GM12891 (cell line): ENCODE data around the gene ANKRD44.
A peak's percentile ranks its signal among the peaks of the same experiment; 100 is the strongest.

ENCODE experiments used
- DNase-seq: peaks from one replicate; pipeline ENCODE4 v3.0.0; 2011; ENCODE audit warnings: low spot score; ENCODE audit not compliant: insufficient read length
- FAIRE-seq: peaks from 2 replicates; lab custom pipeline; 2011; peaks lifted over from hg19 to GRCh38; lab: Jason Lieb, UNC
- PAX5 ChIP-seq: IDR thresholded peaks from 2 replicates; pipeline ENCODE4 v1.6.1; 2011; ENCODE audit warnings: low read length, moderate library complexity, mild to moderate bottlenecking; ENCODE audit not compliant: insufficient read depth, severe bottlenecking
- POLR2A ChIP-seq: IDR thresholded peaks from 2 replicates; pipeline ENCODE4 v1.6.1; 2011; ENCODE audit warnings: low read depth, low read length, control low read depth
- POLR2AphosphoS5 ChIP-seq: IDR thresholded peaks from 2 replicates; pipeline ENCODE4 v1.6.1; 2011; ENCODE audit warnings: low read depth, low read length, control low read depth
- POU2F2 ChIP-seq: IDR thresholded peaks from 2 replicates; pipeline ENCODE4 v1.6.1; 2011; ENCODE audit warnings: low read depth, mild to moderate bottlenecking, control low read depth, low read length, moderate library complexity
- SPI1 ChIP-seq: IDR thresholded peaks from 2 replicates; pipeline ENCODE4 v1.6.1; 2011; ENCODE audit warnings: low read depth, low read length, control low read depth
- TAF1 ChIP-seq: IDR thresholded peaks from 2 replicates; pipeline ENCODE4 v1.6.1; 2011; ENCODE audit warnings: low read depth, low read length, control low read depth

Gene ANKRD44

DNA sequence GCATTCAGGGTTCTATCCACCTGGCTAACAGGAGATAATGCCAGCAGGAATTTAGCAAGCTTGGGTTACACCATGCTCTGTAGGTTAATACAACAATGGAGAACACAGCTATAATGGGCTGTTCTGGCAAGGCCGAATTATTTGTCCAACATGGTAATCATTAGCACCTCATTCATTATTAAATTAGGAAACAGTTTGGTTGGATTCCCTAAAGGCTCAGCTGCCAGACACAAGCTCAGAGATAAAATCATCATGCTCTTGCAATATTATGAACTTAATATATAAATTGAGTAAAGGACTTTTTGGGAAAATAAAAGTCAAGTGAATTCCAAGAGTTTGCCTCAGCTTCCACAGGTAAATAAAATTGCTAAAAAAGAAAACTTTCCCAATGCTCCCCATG, 166.4 kb downstream of the ANKRD44 start:
- DNase-seq, result no peak
- TF ChIP-seq TAF1 (no peak), POU2F2 (no peak), POLR2A (no peak), SPI1 (no peak), PAX5 (no peak), POLR2AphosphoS5 (no peak)
- no peak for FAIRE-seq

DNA sequence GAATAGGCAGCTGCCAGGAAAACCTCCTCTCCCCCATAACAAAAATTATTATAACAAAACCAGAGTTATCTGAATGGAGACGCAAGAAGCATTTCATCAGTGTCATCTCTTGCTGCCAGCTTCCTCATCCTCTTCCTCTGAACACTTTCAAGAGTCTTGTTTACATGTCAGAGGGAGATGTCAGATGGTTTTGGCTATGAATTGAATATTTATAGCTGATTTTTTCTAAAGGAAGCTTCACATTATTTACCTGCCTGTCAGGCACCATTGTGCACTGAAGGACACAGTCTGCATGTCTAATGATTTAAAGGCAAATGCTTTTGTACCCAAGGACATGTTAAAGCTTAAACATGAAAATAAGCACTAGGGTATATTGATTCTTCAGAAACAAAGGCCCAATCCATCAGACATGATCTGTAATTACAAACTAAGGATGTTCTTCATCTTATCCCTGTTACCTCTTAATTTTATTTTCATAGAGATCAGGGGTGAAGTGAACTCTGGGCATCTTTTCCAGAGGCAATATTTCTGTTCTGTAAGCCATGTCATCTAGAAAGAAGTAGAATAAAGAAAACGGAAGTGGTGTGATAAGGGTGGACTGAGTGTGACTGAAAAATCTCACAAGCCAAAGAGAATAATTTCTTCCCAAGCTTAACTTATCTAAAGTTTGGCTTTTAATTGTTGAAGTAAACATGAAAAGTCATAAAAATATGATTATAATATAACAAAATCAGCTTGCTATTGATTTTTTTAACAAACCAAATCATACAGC, 168.7 kb downstream of the ANKRD44 start:
- no peak for DNase-seq
- FAIRE-seq, result peak; percentile 64
- TF ChIP-seq POLR2AphosphoS5 (no peak), SPI1 (peak; percentile 77)

DNA sequence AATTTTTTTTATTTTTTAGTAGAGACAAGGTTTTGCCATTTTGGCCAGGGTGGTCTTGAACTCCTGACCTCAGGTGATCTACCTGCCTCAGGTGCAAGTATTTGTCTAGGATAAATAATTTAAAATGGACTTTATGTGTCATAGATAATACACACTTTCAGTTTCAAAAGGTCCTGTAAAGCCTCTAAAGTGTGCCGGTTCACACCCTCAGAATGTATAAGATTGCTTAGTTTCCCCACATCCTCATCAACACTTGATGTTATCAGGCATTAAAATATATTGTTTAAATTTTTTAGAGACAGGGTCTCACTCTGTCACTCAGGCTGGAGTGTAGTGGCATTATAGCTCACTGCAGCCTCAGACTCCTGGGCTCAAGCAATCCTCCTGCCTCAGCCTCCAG, 170.5 kb downstream of the ANKRD44 start:
- DNase-seq (no peak), FAIRE-seq (no peak)
- no peak for TF ChIP-seq POU2F2
- no peak for TF ChIP-seq PAX5
- TF ChIP-seq POLR2AphosphoS5, result no peak
- no peak for TF ChIP-seq SPI1
- TF ChIP-seq POLR2A, result no peak
- TF ChIP-seq TAF1, result no peak

DNA sequence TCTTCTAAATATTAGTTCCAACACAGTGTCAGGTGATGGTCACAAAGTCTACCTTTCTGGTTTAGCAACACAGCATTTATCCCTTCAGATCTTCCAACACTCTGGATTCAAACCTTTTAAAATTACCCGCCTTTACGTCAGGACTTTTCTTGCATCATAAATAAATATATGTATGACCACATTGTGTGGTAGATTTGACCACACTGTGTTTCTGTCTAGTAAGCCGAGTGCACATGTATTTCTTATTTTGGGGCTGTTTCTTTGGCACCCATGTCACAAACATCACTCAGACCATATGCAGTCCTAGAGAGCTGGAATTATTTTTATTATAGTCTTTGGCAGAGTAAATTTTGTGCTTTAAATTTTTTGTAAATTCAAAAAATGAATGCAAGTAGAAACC, 172.1 kb downstream of the ANKRD44 start:
- DNase-seq, result no peak
- FAIRE-seq, result no peak
- no peak for TF ChIP-seq SPI1
- TF ChIP-seq PAX5, result no peak
- TF ChIP-seq POLR2A, result no peak
- no peak for TF ChIP-seq POU2F2
- no peak for TF ChIP-seq TAF1
- TF ChIP-seq POLR2AphosphoS5, result no peak

DNA sequence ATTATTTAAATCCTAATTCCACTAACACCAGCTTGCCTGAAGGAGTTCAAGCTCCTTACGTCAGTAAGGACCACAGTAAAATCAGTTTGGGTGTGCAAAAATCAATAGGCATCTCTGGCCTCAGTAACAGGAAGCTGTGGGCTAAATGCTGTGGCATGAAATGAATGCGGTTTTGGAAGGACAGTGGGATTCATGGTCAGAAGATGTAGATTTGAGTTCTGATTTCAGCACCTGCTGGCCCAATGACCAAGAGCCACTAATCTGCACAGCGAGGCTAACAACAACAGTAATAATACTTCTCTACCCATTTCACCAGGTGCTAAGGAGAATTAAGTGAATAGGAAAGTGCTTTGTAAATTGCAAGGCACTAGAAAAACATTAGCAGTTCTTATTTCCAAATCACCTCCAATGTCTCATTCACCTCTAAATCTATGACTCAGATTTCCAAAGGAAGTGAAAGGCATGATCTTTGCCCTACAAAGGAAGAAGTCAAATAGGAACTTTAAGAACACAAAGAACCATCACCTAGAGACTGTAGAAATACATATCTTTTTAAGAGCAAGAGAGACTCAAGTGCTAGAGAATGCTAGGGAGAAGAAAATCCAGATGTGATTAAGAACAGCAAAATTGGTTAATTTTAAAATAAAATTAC, 172.6 kb downstream of the ANKRD44 start:
- peak; percentile 68 for FAIRE-seq

DNA sequence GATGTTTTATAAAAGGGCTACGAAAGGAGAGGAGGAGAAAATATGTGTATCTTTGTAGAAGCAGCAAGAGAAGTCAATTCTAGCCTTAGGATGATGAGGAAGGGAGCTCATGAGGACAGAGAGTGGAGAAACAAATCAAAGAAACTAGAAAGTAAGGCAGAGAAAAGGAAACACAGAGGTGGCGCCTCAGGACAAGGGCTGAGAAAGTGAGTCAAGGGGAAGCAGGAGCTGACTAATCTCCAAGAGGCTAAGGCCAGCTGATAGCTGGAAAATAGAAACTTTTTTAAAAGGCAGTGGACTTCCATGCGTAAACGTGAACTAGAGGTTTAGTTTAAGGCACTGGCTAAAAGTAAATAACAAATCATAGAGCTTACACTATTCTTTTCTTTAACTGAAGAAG, 173.3 kb downstream of the ANKRD44 start:
- FAIRE-seq (no peak), DNase-seq (no peak)
- TF ChIP-seq PAX5, result no peak
- no peak for TF ChIP-seq SPI1
- TF ChIP-seq POU2F2, result no peak
- TF ChIP-seq POLR2A, result no peak
- TF ChIP-seq POLR2AphosphoS5, result no peak
- TF ChIP-seq TAF1, result no peak

More for the DNA sequence above, 172.6 kb downstream of the ANKRD44 start:
- TF ChIP-seq POU2F2 (no peak), SPI1 (0 out of 2 replicates have a peak, but pooled peaks have one; percentile 50)
- no peak for DNase-seq

DNA sequence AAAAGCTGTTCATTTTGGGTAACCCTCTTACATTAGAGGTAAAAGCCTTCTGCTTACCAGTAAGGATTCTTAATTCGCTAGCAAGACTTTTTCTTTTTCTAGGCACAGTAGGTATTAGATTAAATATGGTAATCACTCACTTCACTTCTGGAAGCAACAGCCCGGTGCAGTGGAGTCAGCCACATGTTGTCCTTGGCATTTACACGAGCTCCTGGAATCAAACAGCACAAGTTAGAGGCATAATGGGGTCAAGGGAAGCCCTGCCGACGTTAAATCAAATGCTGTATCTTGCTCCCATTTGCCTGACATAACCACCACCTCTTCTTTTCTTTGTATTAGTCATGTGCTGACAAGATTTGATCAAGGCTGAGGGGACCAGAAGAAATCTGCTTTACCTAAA, 174.1 kb downstream of the ANKRD44 start:
- FAIRE-seq (no peak), DNase-seq (no peak)
- TF ChIP-seq PAX5 (no peak), SPI1 (no peak), POU2F2 (no peak), POLR2A (no peak), POLR2AphosphoS5 (no peak)

DNA sequence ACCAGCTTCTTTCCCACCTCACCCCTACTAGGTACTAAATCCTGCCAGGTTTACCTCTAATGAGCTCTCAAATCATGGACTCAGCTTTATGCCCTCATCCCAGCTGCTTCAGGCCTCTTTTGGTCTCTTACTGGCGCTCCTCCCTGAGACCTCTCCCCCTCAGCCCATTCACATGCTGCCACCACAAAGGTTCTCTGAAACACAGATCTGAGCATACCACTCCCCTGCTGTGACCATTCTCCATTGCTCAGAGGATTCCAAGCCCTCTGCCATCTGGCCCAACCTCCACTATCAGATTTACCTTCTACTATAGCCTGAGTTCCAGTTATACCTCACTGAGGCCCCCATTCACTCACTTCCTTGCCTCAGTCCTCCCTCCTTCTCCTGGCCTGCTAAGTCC, 174.8 kb downstream of the ANKRD44 start:
- DNase-seq, result no peak
- TF ChIP-seq POLR2A, result no peak
- no peak for TF ChIP-seq POU2F2
- no peak for FAIRE-seq

DNA sequence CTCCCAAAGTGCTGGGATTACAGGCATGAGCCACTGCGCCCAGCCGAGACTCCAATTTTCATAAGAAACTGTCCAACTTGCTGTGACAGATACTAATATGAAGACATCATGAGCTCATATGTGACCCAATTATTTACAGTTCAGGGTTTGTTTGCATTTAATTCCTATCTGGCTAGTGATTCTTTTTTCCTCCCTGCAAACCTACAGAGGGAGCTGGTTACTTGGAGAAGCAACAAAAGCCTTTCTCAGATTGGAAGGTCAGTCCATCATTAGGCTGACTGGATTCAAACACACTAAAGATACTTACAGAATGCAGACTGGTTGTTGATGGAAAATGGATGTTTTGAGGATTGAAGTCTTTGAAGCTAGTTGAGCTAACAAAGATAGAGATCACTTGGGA, 176.4 kb downstream of the ANKRD44 start:
- DNase-seq, result no peak
- FAIRE-seq, result no peak
- TF ChIP-seq TAF1, result no peak
- TF ChIP-seq PAX5, result no peak
- TF ChIP-seq SPI1, result no peak
- TF ChIP-seq POLR2AphosphoS5, result no peak
- no peak for TF ChIP-seq POU2F2
- TF ChIP-seq POLR2A, result no peak

DNA sequence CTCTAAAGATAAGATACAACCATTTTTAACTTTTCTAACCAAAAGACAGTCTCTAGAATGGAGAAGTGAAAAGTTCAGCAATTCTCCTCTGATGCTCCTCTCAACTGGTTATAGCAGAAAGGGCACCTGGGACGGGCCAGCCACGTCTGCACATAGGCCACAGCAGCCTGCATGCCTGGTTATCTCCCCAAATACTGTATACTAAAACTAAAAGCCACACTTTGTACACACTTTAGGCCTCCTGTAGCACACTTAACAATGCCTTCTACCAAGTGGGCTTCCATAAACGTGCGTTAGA, 179.1 kb downstream of the ANKRD44 start:
- peak; percentile 25 for DNase-seq
- TF ChIP-seq TAF1 (no peak), POLR2AphosphoS5 (no peak), POU2F2 (no peak), SPI1 (peak; percentile 87), PAX5 (no peak)
- FAIRE-seq, result peak; percentile 78
